SK-N-SH treated with all-trans-retinoic acid at 6 μM for 48 hours (cell line): ENCODE data around the gene MCFD2.
A peak's percentile ranks its signal among the peaks of the same experiment; 100 is the strongest.

Source experiments
- ATAC-seq: fragments of 200-7000 bp; cut with Tn5 transposase; 3 replicates; pipeline ENCODE4 v1.9.1; 2020; ENCODE audit warnings: mild to moderate bottlenecking, moderate library complexity
- ARNTL ChIP-seq: fragments of 450-650 bp; formaldehyde crosslinking; IDR thresholded peaks from 2 replicates; pipeline ENCODE4 v1.5.0; 2020; ENCODE audit warnings: low read depth, mild to moderate bottlenecking, moderate library complexity, borderline replicate concordance
- BACH2 ChIP-seq: fragments of 250-450 bp; sonication (Bioruptor Pico); IDR thresholded peaks from 2 replicates; pipeline ENCODE4 v1.9.0; 2021; ENCODE audit warnings: mild to moderate bottlenecking, borderline replicate concordance
- CREB5 ChIP-seq: fragments of 250-450 bp; sonication (Bioruptor Pico); IDR thresholded peaks from 2 replicates; pipeline ENCODE4 v1.5.1; 2020; ENCODE audit warnings: low read depth, mild to moderate bottlenecking, moderate library complexity
- CSDC2 ChIP-seq: fragments of 250-450 bp; sonication (Bioruptor Pico); IDR thresholded peaks from 2 replicates; pipeline ENCODE4 v1.5.0; 2020; ENCODE audit warnings: mild to moderate bottlenecking, moderate library complexity
- ESRRG ChIP-seq: fragments of 250-450 bp; sonication (Bioruptor Pico); IDR thresholded peaks from 2 replicates; pipeline ENCODE4 v1.6.1; 2021; ENCODE audit warnings: mild to moderate bottlenecking
- GLIS3 ChIP-seq: fragments of 250-450 bp; sonication (Bioruptor Pico); IDR thresholded peaks from 2 replicates; pipeline ENCODE4 v1.5.0; 2020; ENCODE audit warnings: mild to moderate bottlenecking, moderate library complexity
- ISL1 ChIP-seq: fragments of 250-450 bp; sonication (Bioruptor Pico); IDR thresholded peaks from 2 replicates; pipeline ENCODE4 v2.1.2; 2022; ENCODE audit warnings: mild to moderate bottlenecking, moderate library complexity
- OSR1 ChIP-seq: fragments of 250-450 bp; sonication (Bioruptor Pico); IDR thresholded peaks from 2 replicates; pipeline ENCODE4 v1.8.0; 2022; ENCODE audit warnings: moderate library complexity, mild to moderate bottlenecking, inconsistent platforms
- POU6F1 ChIP-seq: fragments of 250-450 bp; sonication (Bioruptor Pico); IDR thresholded peaks from 2 replicates; pipeline ENCODE4 v1.8.0; 2021; ENCODE audit warnings: low read depth, mild to moderate bottlenecking, moderate library complexity, borderline replicate concordance
- PPARA ChIP-seq: fragments of 250-450 bp; sonication (Bioruptor Pico); IDR thresholded peaks from 2 replicates; pipeline ENCODE4 v1.5.0; 2020; ENCODE audit warnings: mild to moderate bottlenecking, borderline replicate concordance
- RARB ChIP-seq: fragments of 250-450 bp; sonication (Bioruptor Pico); IDR thresholded peaks from 2 replicates; pipeline ENCODE4 v1.8.0; 2021; ENCODE audit warnings: mild to moderate bottlenecking, moderate library complexity
- TCF4 ChIP-seq: fragments of 250-450 bp; sonication (Bioruptor Pico); IDR thresholded peaks from 2 replicates; pipeline ENCODE4 v1.8.0; 2021; ENCODE audit warnings: mild to moderate bottlenecking, moderate library complexity, borderline replicate concordance
- TSHZ2 ChIP-seq: fragments of 250-450 bp; sonication (Bioruptor Pico); IDR thresholded peaks from 2 replicates; pipeline ENCODE4 v1.5.0; 2020; ENCODE audit warnings: mild to moderate bottlenecking, moderate library complexity
- ZC3H10 ChIP-seq: fragments of 250-450 bp; sonication (Bioruptor Pico); IDR thresholded peaks from 2 replicates; pipeline ENCODE4 v1.5.1; 2021; ENCODE audit warnings: mild to moderate bottlenecking, moderate library complexity
- ZFP3 ChIP-seq: fragments of 250-450 bp; sonication (Bioruptor Pico); IDR thresholded peaks from 2 replicates; pipeline ENCODE4 v1.5.0; 2020; ENCODE audit warnings: mild to moderate bottlenecking, moderate library complexity
- ZFP30 ChIP-seq: fragments of 450-650 bp; formaldehyde crosslinking; IDR thresholded peaks from 2 replicates; pipeline ENCODE4 v1.5.0; 2022; ENCODE audit warnings: mild to moderate bottlenecking, moderate library complexity
- ZNF565 ChIP-seq: fragments of 450-650 bp; formaldehyde crosslinking; conservative IDR thresholded peaks from 2 replicates; pipeline ENCODE4 v1.5.0; 2020; ENCODE audit warnings: low read depth, mild to moderate bottlenecking, moderate library complexity
- ZNF8 ChIP-seq: fragments of 450-650 bp; formaldehyde crosslinking; IDR thresholded peaks from 2 replicates; pipeline ENCODE4 v1.5.0; 2020; ENCODE audit warnings: mild to moderate bottlenecking, moderate library complexity
- TF ChIP-seq, protein P1 (sequence below): fragments of 250-450 bp; sonication (Bioruptor Pico); IDR thresholded peaks from 2 replicates; pipeline ENCODE4 v1.8.0; 2020; ENCODE audit warnings: mild to moderate bottlenecking, moderate library complexity, borderline replicate concordance

Gene MCFD2

GRCh38 chr2:46863882-46864281 is 51.7 kb downstream of the MCFD2 start:
- no peak for ATAC-seq
- no peak for TF ChIP-seq ZFP30
- TF ChIP-seq GLIS3 (CRISPR knock-in tag), result no peak
- TF ChIP-seq POU6F1 (CRISPR knock-in tag), result no peak
- no peak for TF ChIP-seq ZNF8
- TF ChIP-seq ARNTL (CRISPR knock-in tag), result no peak
- TF ChIP-seq TCF4 (CRISPR knock-in tag), result no peak

GRCh38 chr2:46862514-46862913 is 53.1 kb downstream of the MCFD2 start:
- no peak for TF ChIP-seq BACH2 (CRISPR knock-in tag)
- no peak for TF ChIP-seq TCF4 (CRISPR knock-in tag)
- TF ChIP-seq ZNF8, result no peak
- no peak for TF ChIP-seq ARNTL (CRISPR knock-in tag)
- TF ChIP-seq, protein P1, sequence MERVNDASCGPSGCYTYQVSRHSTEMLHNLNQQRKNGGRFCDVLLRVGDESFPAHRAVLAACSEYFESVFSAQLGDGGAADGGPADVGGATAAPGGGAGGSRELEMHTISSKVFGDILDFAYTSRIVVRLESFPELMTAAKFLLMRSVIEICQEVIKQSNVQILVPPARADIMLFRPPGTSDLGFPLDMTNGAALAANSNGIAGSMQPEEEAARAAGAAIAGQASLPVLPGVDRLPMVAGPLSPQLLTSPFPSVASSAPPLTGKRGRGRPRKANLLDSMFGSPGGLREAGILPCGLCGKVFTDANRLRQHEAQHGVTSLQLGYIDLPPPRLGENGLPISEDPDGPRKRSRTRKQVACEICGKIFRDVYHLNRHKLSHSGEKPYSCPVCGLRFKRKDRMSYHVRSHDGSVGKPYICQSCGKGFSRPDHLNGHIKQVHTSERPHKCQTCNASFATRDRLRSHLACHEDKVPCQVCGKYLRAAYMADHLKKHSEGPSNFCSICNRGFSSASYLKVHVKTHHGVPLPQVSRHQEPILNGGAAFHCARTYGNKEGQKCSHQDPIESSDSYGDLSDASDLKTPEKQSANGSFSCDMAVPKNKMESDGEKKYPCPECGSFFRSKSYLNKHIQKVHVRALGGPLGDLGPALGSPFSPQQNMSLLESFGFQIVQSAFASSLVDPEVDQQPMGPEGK (CRISPR knock-in tag), result no peak
- no peak for TF ChIP-seq ZNF565 (CRISPR knock-in tag)
- TF ChIP-seq ISL1, result no peak
- TF ChIP-seq ZC3H10 (CRISPR knock-in tag), result no peak
- TF ChIP-seq ZFP30, result no peak
- TF ChIP-seq ZFP3 (CRISPR knock-in tag), result no peak
- TF ChIP-seq RARB (CRISPR knock-in tag), result no peak
- TF ChIP-seq, all 23 proteins: peak for 0

DNA sequence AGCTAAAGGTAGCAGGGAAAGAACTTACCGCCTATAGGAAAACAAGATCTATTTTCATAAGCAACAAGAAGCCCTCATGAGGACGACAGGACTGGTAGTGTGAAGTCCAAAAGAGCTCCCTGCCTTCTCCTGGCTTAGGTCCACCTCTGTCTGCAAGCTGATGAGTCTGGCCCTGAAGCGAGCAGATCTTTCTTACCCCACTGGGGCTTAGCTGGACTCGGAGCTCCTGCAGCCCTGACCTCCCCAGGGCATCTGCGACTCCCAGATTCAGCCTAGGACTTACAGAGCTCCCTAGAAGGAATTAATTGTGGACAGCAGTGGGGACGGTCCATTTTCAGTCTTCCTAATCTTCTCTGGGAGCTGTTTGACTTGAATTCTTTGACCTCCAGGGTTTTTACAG is 53.7 kb downstream of the MCFD2 start:
- TF ChIP-seq TCF4 (CRISPR knock-in tag) (no peak), OSR1 (CRISPR knock-in tag) (no peak), ZFP30 (no peak), ARNTL (CRISPR knock-in tag) (no peak), PPARA (CRISPR knock-in tag) (no peak), RARB (CRISPR knock-in tag) (no peak), ZC3H10 (CRISPR knock-in tag) (no peak), BACH2 (CRISPR knock-in tag) (no peak), POU6F1 (CRISPR knock-in tag) (no peak), CREB5 (CRISPR knock-in tag) (no peak), CSDC2 (CRISPR knock-in tag) (no peak), TSHZ2 (CRISPR knock-in tag) (no peak), ESRRG (CRISPR knock-in tag) (no peak), ISL1 (no peak)
- TF ChIP-seq, protein P1 (CRISPR knock-in tag), result no peak
- ATAC-seq, result no peak

More at GRCh38 chr2:46862514-46862913, 53.1 kb downstream of the MCFD2 start:
- peak; percentile 20; the same call in 1 of the 3 replicates for ATAC-seq
